ENCODE data around the gene HFM1. TPM values are rescaled to one million over a fixed set of nuclear protein-coding genes. Genes with fewer than 3 reads are reported as not detected.
"Not testable (repeated sequence)": the region's sequence is repeated elsewhere in the genome, so short reads cannot be mapped to it uniquely, and the experiment has no call there.

The HFM1 gene
- total RNA-seq, 2 donors from 2014 or later, result not detected

GRCh38 chr1:91311672-91312071 is 93.0 kb downstream of the HFM1 start:
- no peak for ATAC-seq (replicated peaks)
- Mint-ChIP-seq H3K4me1 (no peaks in the 10 kb centered on the region), H3K4me3 (no peak overlapping the region), H3K36me3 (ENCODE audit: low read depth) (no peaks in the 10 kb centered on the region), H3K9me3 (peaks cover 20% of the 10 kb centered on the region), H3K27ac (no peak overlapping the region), H3K27me3 (peaks cover 17% of the 10 kb centered on the region)

- no peak overlapping the region for H3K4me3 Mint-ChIP-seq
- H3K27ac Mint-ChIP-seq, result no peak overlapping the region
- peaks cover 20% of the 10 kb centered on the region for H3K9me3 Mint-ChIP-seq
- H3K36me3 Mint-ChIP-seq (ENCODE audit: low read depth), result no peaks in the 10 kb centered on the region
- peaks cover 17% of the 10 kb centered on the region for H3K27me3 Mint-ChIP-seq
- no peaks in the 10 kb centered on the region for H3K4me1 Mint-ChIP-seq
- ATAC-seq (replicated peaks), result no peak
Observed at GRCh38 chr1:91308544-91308943, 96.1 kb downstream of the HFM1 start.

- Mint-ChIP-seq H3K27ac (no peak overlapping the region), H3K9me3 (peaks cover 20% of the 10 kb centered on the region), H3K36me3 (ENCODE audit: low read depth) (no peaks in the 10 kb centered on the region), H3K4me3 (no peak overlapping the region), H3K27me3 (peaks cover 15% of the 10 kb centered on the region), H3K4me1 (no peaks in the 10 kb centered on the region)
- ATAC-seq (replicated peaks), result no peak
Observed at GRCh38 chr1:91307784-91308409, 96.7 kb downstream of the HFM1 start.

- H3K27ac Mint-ChIP-seq, result no peak overlapping the region
Observed at GRCh38 chr1:91303165-91303564, 101.5 kb downstream of the HFM1 start.

GRCh38 chr1:91288843-91289553 is 115.6 kb downstream of the HFM1 start:
- not testable (repeated sequence) for H3K4me3 Mint-ChIP-seq; H3K9me3 Mint-ChIP-seq; H3K27me3 Mint-ChIP-seq; ATAC-seq (replicated peaks); H3K36me3 Mint-ChIP-seq (ENCODE audit: low read depth); H3K27ac Mint-ChIP-seq; H3K4me1 Mint-ChIP-seq

More at GRCh38 chr1:91303165-91303564, 101.5 kb downstream of the HFM1 start:
- Mint-ChIP-seq H3K27me3 (peaks cover 4% of the 10 kb centered on the region), H3K4me1 (no peaks in the 10 kb centered on the region), H3K36me3 (ENCODE audit: low read depth) (no peaks in the 10 kb centered on the region), H3K4me3 (no peak overlapping the region), H3K9me3 (peaks cover 7% of the 10 kb centered on the region)
- ATAC-seq (replicated peaks), result no peak

GRCh38 chr1:91286962-91287317 is 117.7 kb downstream of the HFM1 start:
- not testable (repeated sequence) for H3K36me3 Mint-ChIP-seq (ENCODE audit: low read depth); H3K4me1 Mint-ChIP-seq; H3K27me3 Mint-ChIP-seq; H3K9me3 Mint-ChIP-seq; ATAC-seq (replicated peaks); H3K27ac Mint-ChIP-seq; H3K4me3 Mint-ChIP-seq

GRCh38 chr1:91286259-91286961 is 118.2 kb downstream of the HFM1 start:
- H3K27me3 Mint-ChIP-seq; H3K9me3 Mint-ChIP-seq; H3K27ac Mint-ChIP-seq; H3K4me3 Mint-ChIP-seq; ATAC-seq (replicated peaks); H3K36me3 Mint-ChIP-seq (ENCODE audit: low read depth); H3K4me1 Mint-ChIP-seq: not testable (repeated sequence)

GRCh38 chr1:91283421-91283726 is 121.3 kb downstream of the HFM1 start:
- Mint-ChIP-seq H3K4me1 (no peaks in the 10 kb centered on the region), H3K27ac (no peak overlapping the region), H3K4me3 (no peak overlapping the region), H3K27me3 (peaks cover 6% of the 10 kb centered on the region), H3K9me3 (no peaks in the 10 kb centered on the region), H3K36me3 (ENCODE audit: low read depth) (no peaks in the 10 kb centered on the region)
- no peak for ATAC-seq (replicated peaks)

- no peak overlapping the region for H3K27ac Mint-ChIP-seq
- ATAC-seq (replicated peaks), result no peak
Observed at GRCh38 chr1:91282695-91283420, 121.8 kb downstream of the HFM1 start.

GRCh38 chr1:91281782-91282181 is 122.9 kb downstream of the HFM1 start:
- Mint-ChIP-seq H3K9me3 (no peaks in the 10 kb centered on the region), H3K36me3 (ENCODE audit: low read depth) (no peaks in the 10 kb centered on the region), H3K27me3 (peaks cover 3% of the 10 kb centered on the region), H3K4me3 (no peak overlapping the region), H3K27ac (no peak overlapping the region), H3K4me1 (no peaks in the 10 kb centered on the region)
- no peak for ATAC-seq (replicated peaks)

More at GRCh38 chr1:91282695-91283420, 121.8 kb downstream of the HFM1 start:
- Mint-ChIP-seq H3K4me1 (no peaks in the 10 kb centered on the region), H3K36me3 (ENCODE audit: low read depth) (no peaks in the 10 kb centered on the region), H3K9me3 (no peaks in the 10 kb centered on the region), H3K4me3 (no peak overlapping the region), H3K27me3 (peaks cover 6% of the 10 kb centered on the region)

GRCh38 chr1:91278754-91279153 is 125.9 kb downstream of the HFM1 start:
- Mint-ChIP-seq H3K36me3 (ENCODE audit: low read depth) (no peaks in the 10 kb centered on the region), H3K27ac (no peak overlapping the region), H3K9me3 (no peaks in the 10 kb centered on the region), H3K4me1 (no peaks in the 10 kb centered on the region), H3K4me3 (no peak overlapping the region), H3K27me3 (no peaks in the 10 kb centered on the region)
- no peak for ATAC-seq (replicated peaks)

GRCh38 chr1:91273875-91274274 is 130.8 kb downstream of the HFM1 start:
- Mint-ChIP-seq H3K9me3 (no peaks in the 10 kb centered on the region), H3K4me3 (no peak overlapping the region), H3K27me3 (no peaks in the 10 kb centered on the region), H3K27ac (no peak overlapping the region), H3K36me3 (ENCODE audit: low read depth) (no peaks in the 10 kb centered on the region), H3K4me1 (no peaks in the 10 kb centered on the region)
- ATAC-seq (replicated peaks), result no peak

GRCh38 chr1:91261655-91262054 is 143.0 kb downstream of the HFM1 start:
- Mint-ChIP-seq H3K9me3 (no peaks in the 10 kb centered on the region), H3K4me1 (no peaks in the 10 kb centered on the region), H3K4me3 (no peak overlapping the region), H3K27ac (no peak overlapping the region), H3K27me3 (peaks cover 4% of the 10 kb centered on the region), H3K36me3 (ENCODE audit: low read depth) (no peaks in the 10 kb centered on the region)
- ATAC-seq (replicated peaks), result no peak

GRCh38 chr1:91245435-91245834 is 159.2 kb downstream of the HFM1 start:
- Mint-ChIP-seq H3K27ac (no peak overlapping the region), H3K4me1 (no peaks in the 10 kb centered on the region), H3K4me3 (no peak overlapping the region), H3K36me3 (ENCODE audit: low read depth) (no peaks in the 10 kb centered on the region), H3K9me3 (no peaks in the 10 kb centered on the region), H3K27me3 (peaks cover 4% of the 10 kb centered on the region)
- ATAC-seq (replicated peaks), result no peak

- Mint-ChIP-seq H3K4me3 (no peak overlapping the region), H3K27me3 (no peaks in the 10 kb centered on the region), H3K36me3 (ENCODE audit: low read depth) (no peaks in the 10 kb centered on the region), H3K27ac (no peak overlapping the region), H3K9me3 (no peaks in the 10 kb centered on the region), H3K4me1 (no peaks in the 10 kb centered on the region)
- no peak for ATAC-seq (replicated peaks)
Observed at GRCh38 chr1:91244737-91245136, 159.9 kb downstream of the HFM1 start.
